DLD1 (cell line): ENCODE results near the gene FFAR3.
"Not testable (repeated sequence)": the region's sequence is repeated elsewhere in the genome, so short reads cannot be mapped to it uniquely, and the experiment has no call there.

Source experiments
- in situ Hi-C: cut with HindIII; loops from 2 replicates; pipeline ENCODE4 v1.10.0; 2017; ENCODE audit warnings: low sequenced_read_pairs

Gene FFAR3

GRCh38 chr19:35399231-35399630 lies 41.0 kb downstream of the FFAR3 start:
- in situ Hi-C loops, result no loop called here

- in situ Hi-C loops, result no loop called here
Observed at GRCh38 chr19:35399948-35400772, 41.9 kb downstream of the FFAR3 start.

- in situ Hi-C loops, result no loop called here
Observed at GRCh38 chr19:35400773-35401100, 42.5 kb downstream of the FFAR3 start.

GRCh38 chr19:35401416-35401815 lies 43.2 kb downstream of the FFAR3 start:
- in situ Hi-C loops, result not testable (repeated sequence)

- in situ Hi-C loops, result no loop called here
Observed at GRCh38 chr19:35403116-35403760, 45.0 kb downstream of the FFAR3 start.

- in situ Hi-C loops, result no loop called here
Observed at GRCh38 chr19:35404879-35405622, 46.8 kb downstream of the FFAR3 start.

- in situ Hi-C loops, result no loop called here
Observed at GRCh38 chr19:35407619-35408018, 49.4 kb downstream of the FFAR3 start.

- in situ Hi-C loops, result no loop called here
Observed at GRCh38 chr19:35408284-35409171, 50.3 kb downstream of the FFAR3 start.

- in situ Hi-C loops, result no loop called here
Observed at GRCh38 chr19:35409191-35409590, 50.9 kb downstream of the FFAR3 start.
